HL-60 (cell line): ENCODE results near the gene BGN.

ENCODE experiments used
- CTCF ChIP-seq: IDR thresholded peaks from one replicate; pipeline ENCODE4 v1.5.1; 2011; ENCODE audit warnings: low read length, control low read depth, inconsistent platforms; ENCODE audit not compliant: insufficient read depth
- GABPA ChIP-seq: IDR thresholded peaks from 2 replicates; pipeline ENCODE4 v1.6.1; 2012; ENCODE audit warnings: low read depth
- POLR2AphosphoS5 ChIP-seq: IDR thresholded peaks from 2 replicates; pipeline ENCODE4 v1.6.1; 2012; ENCODE audit warnings: low read depth
- TF ChIP-seq, protein P1 (sequence below): IDR thresholded peaks from 2 replicates; pipeline ENCODE4 v1.6.1; 2012; ENCODE audit warnings: low read depth; ENCODE audit not compliant: insufficient replicate concordance

GRCh38 chrX:153496590-153496959 lies 1.8 kb downstream of the BGN start:
- TF ChIP-seq CTCF (no peak), POLR2AphosphoS5 (no peak), GABPA (no peak)
- TF ChIP-seq, protein P1, sequence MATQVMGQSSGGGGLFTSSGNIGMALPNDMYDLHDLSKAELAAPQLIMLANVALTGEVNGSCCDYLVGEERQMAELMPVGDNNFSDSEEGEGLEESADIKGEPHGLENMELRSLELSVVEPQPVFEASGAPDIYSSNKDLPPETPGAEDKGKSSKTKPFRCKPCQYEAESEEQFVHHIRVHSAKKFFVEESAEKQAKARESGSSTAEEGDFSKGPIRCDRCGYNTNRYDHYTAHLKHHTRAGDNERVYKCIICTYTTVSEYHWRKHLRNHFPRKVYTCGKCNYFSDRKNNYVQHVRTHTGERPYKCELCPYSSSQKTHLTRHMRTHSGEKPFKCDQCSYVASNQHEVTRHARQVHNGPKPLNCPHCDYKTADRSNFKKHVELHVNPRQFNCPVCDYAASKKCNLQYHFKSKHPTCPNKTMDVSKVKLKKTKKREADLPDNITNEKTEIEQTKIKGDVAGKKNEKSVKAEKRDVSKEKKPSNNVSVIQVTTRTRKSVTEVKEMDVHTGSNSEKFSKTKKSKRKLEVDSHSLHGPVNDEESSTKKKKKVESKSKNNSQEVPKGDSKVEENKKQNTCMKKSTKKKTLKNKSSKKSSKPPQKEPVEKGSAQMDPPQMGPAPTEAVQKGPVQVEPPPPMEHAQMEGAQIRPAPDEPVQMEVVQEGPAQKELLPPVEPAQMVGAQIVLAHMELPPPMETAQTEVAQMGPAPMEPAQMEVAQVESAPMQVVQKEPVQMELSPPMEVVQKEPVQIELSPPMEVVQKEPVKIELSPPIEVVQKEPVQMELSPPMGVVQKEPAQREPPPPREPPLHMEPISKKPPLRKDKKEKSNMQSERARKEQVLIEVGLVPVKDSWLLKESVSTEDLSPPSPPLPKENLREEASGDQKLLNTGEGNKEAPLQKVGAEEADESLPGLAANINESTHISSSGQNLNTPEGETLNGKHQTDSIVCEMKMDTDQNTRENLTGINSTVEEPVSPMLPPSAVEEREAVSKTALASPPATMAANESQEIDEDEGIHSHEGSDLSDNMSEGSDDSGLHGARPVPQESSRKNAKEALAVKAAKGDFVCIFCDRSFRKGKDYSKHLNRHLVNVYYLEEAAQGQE, result no peak
